ENCODE measurements around the gene TTBK2. TPM values are rescaled to one million over a fixed set of nuclear protein-coding genes. Genes with fewer than 3 reads are reported as not detected.

Gene TTBK2
- total RNA-seq, 3 donors from 2014 or later (not counting 1 experiment from before 2014, with no cell fraction given) = 17.5 to 25.9 (median 25.7) TPM

DNA sequence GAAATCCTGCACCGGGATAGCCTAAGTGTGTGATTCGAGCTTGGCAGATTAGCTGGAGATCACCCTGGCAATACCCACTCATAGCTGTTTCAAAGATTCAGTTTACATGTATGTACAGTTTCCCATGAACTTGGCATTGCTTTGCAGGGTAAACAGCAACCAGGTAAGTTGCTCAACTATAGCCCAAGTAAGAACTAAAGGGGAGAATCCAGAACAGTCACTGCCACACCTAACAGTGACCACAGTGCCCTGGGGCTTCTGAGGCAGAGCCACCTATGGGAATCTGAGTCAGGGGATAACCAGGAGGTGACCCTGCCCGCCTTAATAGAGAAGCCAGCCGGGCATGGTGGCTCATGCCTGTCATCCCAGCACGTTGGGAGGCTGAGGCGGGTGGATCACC, 199.6 kb downstream of the TTBK2 start:
- H3K9me3 Mint-ChIP-seq = no peaks in the 10 kb centered on the region
- H3K36me3 ChIP-seq (ENCODE audit: control insufficient read depth, insufficient read depth, low read length) = peaks cover 53% of the 10 kb centered on the region
- H3K27me3 Mint-ChIP-seq (ENCODE audit: low read depth in 2 of 2) = no peaks in the 10 kb centered on the region
- no peaks in the 10 kb centered on the region for H3K4me1 ChIP-seq (ENCODE audit: control insufficient read depth, insufficient read depth, low read length)
- H3K36me3 Mint-ChIP-seq = peaks cover 8% of the 10 kb centered on the region
- no peak overlapping the region for H3K27ac ChIP-seq (ENCODE audit: low read length)
- DNase-seq (no peak), ATAC-seq (no peak)
- TF ChIP-seq, protein P1, sequence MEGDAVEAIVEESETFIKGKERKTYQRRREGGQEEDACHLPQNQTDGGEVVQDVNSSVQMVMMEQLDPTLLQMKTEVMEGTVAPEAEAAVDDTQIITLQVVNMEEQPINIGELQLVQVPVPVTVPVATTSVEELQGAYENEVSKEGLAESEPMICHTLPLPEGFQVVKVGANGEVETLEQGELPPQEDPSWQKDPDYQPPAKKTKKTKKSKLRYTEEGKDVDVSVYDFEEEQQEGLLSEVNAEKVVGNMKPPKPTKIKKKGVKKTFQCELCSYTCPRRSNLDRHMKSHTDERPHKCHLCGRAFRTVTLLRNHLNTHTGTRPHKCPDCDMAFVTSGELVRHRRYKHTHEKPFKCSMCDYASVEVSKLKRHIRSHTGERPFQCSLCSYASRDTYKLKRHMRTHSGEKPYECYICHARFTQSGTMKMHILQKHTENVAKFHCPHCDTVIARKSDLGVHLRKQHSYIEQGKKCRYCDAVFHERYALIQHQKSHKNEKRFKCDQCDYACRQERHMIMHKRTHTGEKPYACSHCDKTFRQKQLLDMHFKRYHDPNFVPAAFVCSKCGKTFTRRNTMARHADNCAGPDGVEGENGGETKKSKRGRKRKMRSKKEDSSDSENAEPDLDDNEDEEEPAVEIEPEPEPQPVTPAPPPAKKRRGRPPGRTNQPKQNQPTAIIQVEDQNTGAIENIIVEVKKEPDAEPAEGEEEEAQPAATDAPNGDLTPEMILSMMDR (IDR thresholded peaks at IDR 0.05) = no peak
- no peak overlapping the region for H3K4me3 Mint-ChIP-seq
- H3K4me3 ChIP-seq (ENCODE audit: low read length) = no peak overlapping the region
- H3K27me3 ChIP-seq (ENCODE audit: control insufficient read depth, insufficient read depth, low read length) = no peaks in the 10 kb centered on the region
- 95% methylated on average over 6 of the region's 6 CpGs for WGBS (ENCODE audit: insufficient coverage)
- intact Hi-C loops (cut with micrococcal nuclease) = no loop called here
- H3K4me1 Mint-ChIP-seq = no peaks in the 10 kb centered on the region
- H3K27ac Mint-ChIP-seq = no peak overlapping the region
- H3K9me3 ChIP-seq (ENCODE audit: control insufficient read depth, insufficient read depth, low read length) = no peaks in the 10 kb centered on the region

DNA sequence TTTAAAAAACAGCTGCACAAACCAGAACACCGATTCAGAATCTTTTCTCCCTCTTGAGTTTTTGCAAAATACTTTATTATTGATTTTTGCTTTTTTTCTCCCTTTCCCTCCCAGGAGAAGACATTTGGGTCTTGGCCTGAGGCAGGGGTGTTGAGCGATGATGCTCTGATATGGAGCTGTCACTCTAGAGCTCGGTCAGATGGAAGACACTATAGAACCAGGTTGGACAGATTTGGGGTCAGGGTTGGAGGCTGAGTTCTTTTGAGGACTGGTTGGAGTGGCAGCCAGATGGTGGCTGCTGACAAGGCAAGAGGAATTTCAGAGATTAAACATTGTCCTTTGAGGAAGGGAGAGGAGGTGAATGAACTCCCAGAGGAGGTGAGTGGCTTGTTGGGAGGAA, 200.5 kb downstream of the TTBK2 start:
- TF ChIP-seq, protein P1 (IDR thresholded peaks at IDR 0.05) = no peak
- WGBS (ENCODE audit: insufficient coverage) = 96% methylated on average over 3 of the region's 3 CpGs
- ATAC-seq = no peak
- Histone ChIP-seq H3K9me3 (ENCODE audit: control insufficient read depth, insufficient read depth, low read length) (no peaks in the 10 kb centered on the region), H3K27me3 (ENCODE audit: control insufficient read depth, insufficient read depth, low read length) (no peaks in the 10 kb centered on the region), H3K4me1 (ENCODE audit: control insufficient read depth, insufficient read depth, low read length) (no peaks in the 10 kb centered on the region), H3K4me3 (ENCODE audit: low read length) (no peak overlapping the region), H3K36me3 (ENCODE audit: control insufficient read depth, insufficient read depth, low read length) (peaks cover 46% of the 10 kb centered on the region), H3K27ac (ENCODE audit: low read length) (no peak overlapping the region)
- no peaks in the 10 kb centered on the region for H3K27me3 Mint-ChIP-seq (ENCODE audit: low read depth in 2 of 2)
- no peaks in the 10 kb centered on the region for H3K4me1 Mint-ChIP-seq
- intact Hi-C loops (cut with micrococcal nuclease) = no loop called here
- no peaks in the 10 kb centered on the region for H3K9me3 Mint-ChIP-seq
- no peak for DNase-seq
- H3K36me3 Mint-ChIP-seq = peaks cover 4% of the 10 kb centered on the region
- peak overlapping the region in 1 of 2 donors; percentile 80 for H3K27ac Mint-ChIP-seq
- H3K4me3 Mint-ChIP-seq = no peak overlapping the region

DNA sequence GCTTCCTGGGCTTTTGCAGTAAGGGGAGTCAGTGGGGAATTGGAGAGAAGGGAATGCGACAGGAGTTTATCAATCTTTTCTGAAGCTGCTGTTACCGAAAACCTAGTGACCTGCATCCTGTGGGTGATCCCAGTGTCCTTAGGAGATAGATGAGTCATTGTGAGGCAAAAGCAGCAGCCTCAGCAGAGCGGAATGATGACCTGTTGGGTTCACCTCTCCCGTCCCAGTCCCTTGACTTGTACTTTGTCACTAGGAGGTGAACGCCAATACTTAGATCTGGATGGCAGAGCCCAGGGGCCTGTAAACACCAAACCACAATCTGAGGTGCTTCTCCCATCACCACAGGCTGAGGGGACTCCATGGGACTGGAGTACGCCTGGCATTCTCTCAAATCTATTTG, 201.5 kb downstream of the TTBK2 start:
- TF ChIP-seq, protein P1 (IDR thresholded peaks at IDR 0.05) = no peak
- H3K4me3 ChIP-seq (ENCODE audit: low read length) = no peak overlapping the region
- intact Hi-C loops (cut with micrococcal nuclease) = no loop called here
- no peak overlapping the region for H3K27ac ChIP-seq (ENCODE audit: low read length)
- Mint-ChIP-seq H3K36me3 (no peaks in the 10 kb centered on the region), H3K4me3 (no peak overlapping the region), H3K27me3 (ENCODE audit: low read depth in 2 of 2) (no peaks in the 10 kb centered on the region), H3K4me1 (no peaks in the 10 kb centered on the region), H3K9me3 (no peaks in the 10 kb centered on the region), H3K27ac (no peak overlapping the region)
- H3K9me3 ChIP-seq (ENCODE audit: control insufficient read depth, insufficient read depth, low read length) = no peaks in the 10 kb centered on the region
- ATAC-seq = no peak
- H3K27me3 ChIP-seq (ENCODE audit: control insufficient read depth, insufficient read depth, low read length) = no peaks in the 10 kb centered on the region
- WGBS (ENCODE audit: insufficient coverage) = over 99% methylated on average over 6 of the region's 6 CpGs
- H3K36me3 ChIP-seq (ENCODE audit: control insufficient read depth, insufficient read depth, low read length) = peaks cover 36% of the 10 kb centered on the region
- no peak for DNase-seq
- H3K4me1 ChIP-seq (ENCODE audit: control insufficient read depth, insufficient read depth, low read length) = no peaks in the 10 kb centered on the region

DNA sequence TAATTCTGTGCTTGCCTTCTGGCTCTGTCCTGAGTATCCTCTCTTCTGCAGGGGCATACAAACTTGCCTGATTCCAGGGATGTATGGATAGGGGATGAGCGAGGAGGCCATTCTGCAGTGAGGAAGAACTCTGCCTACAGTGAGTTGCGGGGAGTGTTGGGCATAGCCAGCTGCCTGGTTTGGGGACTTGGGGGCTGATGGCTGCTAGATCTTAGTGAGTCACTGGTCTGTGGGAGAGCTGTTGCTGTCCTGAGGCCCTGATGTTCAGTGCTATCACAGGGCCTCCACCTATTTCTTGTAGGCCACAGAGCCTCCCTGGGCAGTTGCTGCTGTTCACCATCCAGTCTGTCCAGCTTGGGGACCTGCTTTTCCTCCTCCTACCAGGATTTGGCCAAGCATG, 204.0 kb downstream of the TTBK2 start:
- ATAC-seq (no peak), DNase-seq (no peak)
- Mint-ChIP-seq H3K4me3 (no peak overlapping the region), H3K27me3 (ENCODE audit: low read depth in 2 of 2) (no peaks in the 10 kb centered on the region), H3K9me3 (no peaks in the 10 kb centered on the region), H3K36me3 (no peaks in the 10 kb centered on the region), H3K27ac (no peak overlapping the region), H3K4me1 (no peaks in the 10 kb centered on the region)
- WGBS (ENCODE audit: insufficient coverage) = 97% methylated on average over 2 of the region's 2 CpGs
- no peak overlapping the region for H3K27ac ChIP-seq (ENCODE audit: low read length)
- TF ChIP-seq, protein P1 (IDR thresholded peaks at IDR 0.05) = no peak
- H3K4me3 ChIP-seq (ENCODE audit: low read length) = no peak overlapping the region
- intact Hi-C loops (cut with micrococcal nuclease) = no loop called here
- H3K36me3 ChIP-seq (ENCODE audit: control insufficient read depth, insufficient read depth, low read length) = peaks cover 22% of the 10 kb centered on the region
- H3K27me3 ChIP-seq (ENCODE audit: control insufficient read depth, insufficient read depth, low read length) = no peaks in the 10 kb centered on the region
- H3K4me1 ChIP-seq (ENCODE audit: control insufficient read depth, insufficient read depth, low read length) = no peaks in the 10 kb centered on the region
- H3K9me3 ChIP-seq (ENCODE audit: control insufficient read depth, insufficient read depth, low read length) = no peaks in the 10 kb centered on the region

Measured in natural killer cell (primary cell).